ENCODE measurements around the gene MBNL2.

Gene MBNL2

DNA sequence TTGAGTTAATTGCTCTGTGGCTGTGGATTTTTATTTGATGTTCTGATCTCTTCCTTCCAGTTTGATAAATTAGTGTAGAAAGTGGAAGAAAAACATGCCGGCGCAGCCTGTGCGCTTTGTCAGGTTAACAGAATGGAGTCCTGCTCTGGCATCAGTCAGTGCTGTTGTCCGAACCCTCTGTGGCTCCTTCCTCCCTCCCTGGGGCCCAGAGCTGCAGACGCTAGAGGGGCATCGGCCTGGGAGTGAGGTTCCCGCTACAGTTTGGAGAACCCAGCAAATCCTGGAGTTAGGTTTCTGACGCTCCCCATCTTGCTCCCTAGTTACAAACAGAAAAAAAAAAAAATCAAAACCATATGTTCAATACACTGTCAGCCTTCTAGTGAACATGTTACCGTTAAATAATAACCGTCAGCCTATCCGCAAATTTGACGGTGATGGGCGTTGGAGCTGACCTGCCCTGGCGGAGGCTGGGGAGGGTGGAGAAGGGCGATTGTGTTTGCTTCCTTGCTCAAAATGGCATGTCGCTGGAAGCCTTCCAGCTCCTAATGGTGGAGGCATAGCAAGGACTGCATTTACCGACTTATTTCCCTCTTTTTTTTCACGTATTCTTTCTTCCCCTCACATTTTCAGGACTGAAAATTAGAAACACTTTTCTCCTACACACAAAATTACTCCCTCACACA lies 13.6 kb downstream of the MBNL2 start:
- no peak for DNase-seq

DNA sequence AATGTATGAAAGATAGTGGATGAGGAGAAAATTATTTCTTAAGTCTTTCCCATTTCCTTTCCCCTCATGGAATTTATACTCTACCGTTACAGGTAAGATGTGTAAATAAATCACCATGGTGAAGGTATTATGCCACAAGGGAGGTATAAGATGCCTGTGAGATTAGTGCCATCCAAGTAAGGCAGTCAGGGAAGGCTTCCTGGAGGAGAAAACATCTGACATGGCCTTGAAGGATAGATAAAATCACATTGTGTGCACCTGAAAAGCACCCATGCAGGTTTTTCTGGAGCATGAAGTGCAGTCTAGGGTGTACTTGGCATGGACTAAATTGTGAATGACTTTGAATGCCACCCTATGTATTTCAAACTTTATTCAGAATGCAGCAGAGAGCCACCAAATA lies 15.3 kb downstream of the MBNL2 start:
- no peak for DNase-seq

DNA sequence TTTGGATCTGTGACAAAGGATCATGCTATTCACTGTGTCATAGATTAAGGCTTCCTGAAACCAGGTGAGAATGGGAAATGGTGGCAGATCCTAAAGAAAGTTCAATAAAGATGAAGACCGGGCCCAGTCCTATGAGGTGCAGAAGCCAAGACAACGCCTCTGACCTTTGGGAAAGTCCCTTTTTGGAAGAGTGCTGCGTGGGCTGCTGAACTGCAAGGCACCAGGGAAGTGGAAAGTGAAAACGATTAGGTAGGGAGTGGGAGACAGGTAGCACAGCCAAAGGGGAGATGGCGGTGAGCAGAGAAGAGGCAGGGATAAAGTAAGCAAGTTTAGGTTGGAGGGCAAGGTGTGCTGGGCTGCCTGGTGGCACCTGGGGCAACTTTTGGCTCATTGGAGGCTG lies 16.3 kb downstream of the MBNL2 start:
- DNase-seq = no peak

DNA sequence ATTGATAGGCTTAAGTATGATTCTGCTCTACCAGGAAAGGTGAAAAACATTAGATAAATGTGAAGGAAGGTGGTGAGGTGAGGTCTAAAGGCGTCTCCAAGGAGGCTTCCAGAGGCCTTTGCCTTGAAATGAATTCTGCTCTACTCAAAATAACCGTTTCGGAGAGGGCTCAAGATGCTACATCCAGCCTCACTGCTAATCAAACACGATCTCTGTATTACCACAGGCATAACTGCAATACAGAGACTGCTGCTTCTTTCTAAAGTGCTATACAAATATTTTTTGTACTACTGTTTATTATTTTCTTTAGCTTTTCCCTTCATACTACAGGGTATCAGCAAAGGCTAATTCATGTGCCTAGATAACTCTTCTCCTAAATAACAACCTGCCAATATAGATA lies 16.8 kb downstream of the MBNL2 start:
- DNase-seq = no peak

DNA sequence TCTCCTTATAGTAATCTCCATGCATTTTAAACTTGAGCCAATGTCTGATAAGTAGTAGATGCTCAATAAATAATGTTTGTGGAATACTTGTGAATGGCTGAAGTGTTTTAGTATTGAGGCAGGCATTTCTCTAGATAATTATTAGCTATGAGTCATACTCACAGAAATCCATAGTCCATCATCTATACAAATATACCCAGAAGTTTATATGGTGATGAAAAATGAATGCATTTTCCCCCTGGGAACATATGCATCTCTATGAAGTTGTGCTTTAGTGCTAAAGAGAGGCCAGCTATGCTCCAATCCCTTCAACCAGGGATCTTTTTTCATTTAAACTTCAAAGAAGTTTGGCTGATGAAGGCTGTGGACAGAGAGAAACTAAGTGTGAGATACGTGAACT lies 17.2 kb downstream of the MBNL2 start:
- no peak for DNase-seq

DNA sequence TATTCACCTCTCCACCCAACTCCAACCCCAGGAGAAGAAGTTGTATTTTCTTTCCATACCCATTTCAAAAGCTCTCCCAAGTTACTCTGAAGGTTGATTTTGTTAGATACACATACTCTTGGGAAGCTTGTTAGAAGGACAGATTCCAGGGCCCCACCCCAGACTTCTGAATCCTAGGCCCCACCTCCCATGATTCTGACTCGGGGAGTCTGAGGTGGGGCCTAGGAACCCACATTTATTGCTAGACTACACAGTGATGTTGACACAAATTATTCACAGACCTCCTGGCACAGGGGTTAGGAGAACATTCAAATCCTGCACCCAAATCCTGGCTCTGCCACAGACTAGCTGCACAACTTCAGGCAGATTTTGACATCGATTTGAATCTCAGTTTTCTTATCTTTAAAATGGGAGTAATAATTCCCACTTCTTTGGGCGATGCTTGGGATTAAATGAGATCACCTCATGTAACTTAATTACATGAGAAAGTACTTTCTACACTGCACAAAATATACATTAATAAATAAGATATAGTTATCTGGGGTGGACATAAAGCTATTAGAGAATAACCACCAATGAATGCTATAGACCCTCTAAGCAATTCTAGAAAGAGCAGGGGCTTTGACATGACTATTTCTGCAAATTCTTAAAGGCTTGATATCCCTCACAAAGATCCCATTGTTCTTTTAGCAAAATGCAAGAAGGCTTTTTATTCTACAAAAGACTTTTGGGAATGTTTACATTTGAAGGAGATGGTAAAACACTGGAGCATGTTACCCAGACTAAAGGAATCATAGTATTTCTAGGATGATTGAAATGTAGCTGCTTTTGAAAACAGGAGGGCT lies 18.0 kb downstream of the MBNL2 start:
- no peak for DNase-seq

DNA sequence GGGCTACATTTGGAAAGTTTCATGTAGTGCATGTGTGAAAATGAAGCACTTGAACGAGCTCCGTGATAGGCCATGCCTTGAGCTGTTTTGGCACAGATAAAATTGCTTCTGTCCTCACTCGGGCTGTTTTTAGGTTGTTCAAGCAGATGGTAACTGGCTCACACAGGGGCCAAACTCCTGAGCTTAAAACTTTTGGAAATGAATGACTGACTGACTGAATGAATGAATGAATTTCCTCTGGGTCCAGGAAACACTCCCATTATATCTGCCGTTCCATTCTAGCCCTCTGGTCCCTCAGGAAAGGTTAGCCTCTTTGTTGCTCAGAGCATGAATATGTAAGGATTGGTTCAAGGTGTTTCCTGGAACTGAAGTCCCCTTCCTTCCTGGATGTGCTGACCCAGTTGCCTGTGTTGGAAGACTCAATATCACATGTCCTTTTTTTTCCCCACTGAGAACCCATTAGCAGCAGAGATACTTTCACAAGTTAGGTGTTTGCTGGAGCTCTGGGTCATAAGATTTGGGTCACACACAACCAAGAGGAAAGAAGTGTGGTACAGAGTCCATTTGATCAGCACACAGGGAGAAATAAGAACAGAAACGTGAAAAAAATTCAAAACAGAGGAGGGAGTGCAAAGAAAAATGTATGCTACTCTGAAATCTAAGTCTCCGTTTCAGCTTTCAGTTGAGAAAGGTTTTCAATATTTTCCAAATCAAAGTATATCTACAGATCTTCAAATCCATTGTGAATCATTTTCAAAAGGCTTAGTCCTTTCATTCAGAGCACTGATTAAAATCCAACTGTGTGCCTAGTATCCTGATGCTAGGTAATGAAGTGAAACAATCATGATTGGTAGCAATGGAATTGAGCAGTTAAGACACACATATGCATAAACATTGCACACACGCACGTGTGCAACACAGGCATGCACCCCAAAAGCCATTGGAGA lies 18.9 kb downstream of the MBNL2 start:
- no peak for DNase-seq

DNA sequence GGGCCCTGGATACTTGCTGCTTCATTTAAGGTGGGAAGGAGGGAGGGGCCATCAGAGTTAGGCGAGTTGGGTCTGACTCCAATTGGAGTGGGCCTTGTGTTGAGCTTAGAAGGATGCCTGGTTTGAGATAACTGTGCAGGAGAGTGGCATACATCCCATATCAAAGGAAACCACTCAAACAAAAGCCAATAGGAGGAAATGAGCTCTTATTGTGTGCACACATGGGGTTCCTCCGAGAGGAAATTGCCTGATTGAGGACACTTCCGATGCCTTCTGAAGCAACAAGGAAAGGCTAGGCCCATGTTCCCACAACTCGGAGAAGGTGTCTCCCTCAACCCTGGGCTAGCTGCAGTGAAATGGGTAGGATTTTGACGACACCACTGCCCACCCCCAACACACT lies 19.6 kb downstream of the MBNL2 start:
- no peak for DNase-seq

DNA sequence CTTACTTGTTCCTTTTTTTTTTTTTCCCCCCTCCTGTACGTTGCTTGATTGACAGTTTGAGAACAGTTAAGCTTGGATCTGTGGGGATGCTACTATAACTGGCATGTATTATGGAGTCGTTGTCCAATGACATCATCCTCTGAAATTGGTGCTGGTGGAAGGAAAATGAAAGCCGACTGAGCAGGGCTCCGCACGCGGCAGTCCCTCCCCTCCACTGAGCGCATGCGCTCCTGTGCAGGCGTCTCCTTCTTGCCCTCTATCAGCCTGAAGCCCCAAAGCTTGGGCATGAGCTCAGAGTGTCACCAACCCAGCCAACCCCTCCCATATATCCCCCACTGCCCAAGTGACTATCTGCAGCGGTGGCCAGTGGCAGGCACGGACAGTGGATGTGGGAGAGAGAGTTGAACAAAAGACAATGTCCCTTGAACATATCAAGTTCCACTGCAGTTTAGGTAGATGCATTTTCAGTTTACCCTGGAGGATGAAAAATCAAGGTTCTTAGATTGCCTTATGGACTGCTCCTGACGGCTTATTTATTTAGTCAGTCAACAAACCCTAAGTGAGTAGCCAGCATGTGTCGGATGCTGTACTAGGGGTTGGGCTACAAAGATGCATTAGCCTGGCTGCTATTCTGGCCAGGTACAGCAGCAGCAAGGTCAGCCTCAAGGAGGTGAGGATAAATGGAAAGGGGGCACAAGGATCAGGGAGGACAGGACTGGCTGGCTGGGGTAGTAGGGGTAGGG lies 20.8 kb downstream of the MBNL2 start:
- no peak for DNase-seq

DNA sequence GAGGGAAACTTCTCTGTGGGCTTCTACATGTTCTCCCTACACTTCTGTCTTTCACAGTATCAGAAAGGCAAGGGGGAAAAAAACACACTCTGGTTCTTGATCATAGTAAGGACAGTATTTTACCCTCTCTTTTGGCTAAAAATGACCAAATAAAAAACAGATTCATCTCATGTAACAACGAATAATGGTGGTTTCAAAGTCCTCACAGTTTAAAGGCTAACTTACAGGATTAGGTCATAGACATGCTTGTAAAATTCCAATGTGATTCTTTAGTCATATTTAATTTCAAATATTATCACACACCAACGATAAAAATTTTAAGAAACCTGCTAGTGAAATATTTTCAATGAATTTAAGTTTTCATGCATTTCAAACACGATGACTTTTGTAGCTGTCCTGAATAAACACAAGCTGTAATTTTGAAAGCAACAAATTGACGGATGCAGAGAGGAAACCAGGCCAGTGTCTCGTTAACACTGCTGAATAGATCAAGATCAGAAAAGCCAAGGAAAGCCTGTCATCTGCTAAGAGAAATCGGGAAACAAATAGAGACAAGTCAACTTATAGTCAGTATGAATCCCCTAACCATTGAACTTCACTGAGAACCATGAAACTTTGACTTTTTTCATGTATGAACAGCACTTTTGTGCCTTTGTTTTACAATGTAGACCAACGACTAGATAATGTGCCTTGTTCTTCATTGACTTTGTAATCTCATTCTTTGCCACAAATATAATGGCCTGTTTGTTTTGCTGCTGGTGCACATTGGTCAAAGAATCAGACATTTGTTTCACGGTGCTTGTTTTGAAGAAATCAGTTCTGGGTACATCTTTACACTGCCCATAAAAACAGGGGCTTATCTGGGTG lies 22.0 kb downstream of the MBNL2 start:
- no peak for DNase-seq

DNA sequence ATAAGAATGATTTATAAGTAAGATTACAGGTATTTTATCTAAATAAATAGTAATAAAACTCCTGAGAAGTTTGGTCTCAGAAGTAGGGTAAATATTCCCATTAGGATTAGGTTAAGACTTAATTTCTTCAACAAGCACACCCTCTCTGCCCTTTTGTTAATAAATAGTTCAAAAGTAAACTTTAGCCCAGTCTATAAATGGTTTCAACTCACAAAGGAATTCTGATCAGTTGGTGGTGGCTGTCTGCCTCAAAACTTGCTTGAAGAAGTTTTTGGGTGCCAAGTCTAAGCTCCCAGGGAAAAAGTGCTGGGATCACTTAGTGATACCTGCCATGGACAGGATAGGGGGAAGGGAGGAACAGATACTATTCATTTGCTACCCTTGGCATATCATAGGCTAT lies 22.9 kb downstream of the MBNL2 start:
- no peak for DNase-seq

DNA sequence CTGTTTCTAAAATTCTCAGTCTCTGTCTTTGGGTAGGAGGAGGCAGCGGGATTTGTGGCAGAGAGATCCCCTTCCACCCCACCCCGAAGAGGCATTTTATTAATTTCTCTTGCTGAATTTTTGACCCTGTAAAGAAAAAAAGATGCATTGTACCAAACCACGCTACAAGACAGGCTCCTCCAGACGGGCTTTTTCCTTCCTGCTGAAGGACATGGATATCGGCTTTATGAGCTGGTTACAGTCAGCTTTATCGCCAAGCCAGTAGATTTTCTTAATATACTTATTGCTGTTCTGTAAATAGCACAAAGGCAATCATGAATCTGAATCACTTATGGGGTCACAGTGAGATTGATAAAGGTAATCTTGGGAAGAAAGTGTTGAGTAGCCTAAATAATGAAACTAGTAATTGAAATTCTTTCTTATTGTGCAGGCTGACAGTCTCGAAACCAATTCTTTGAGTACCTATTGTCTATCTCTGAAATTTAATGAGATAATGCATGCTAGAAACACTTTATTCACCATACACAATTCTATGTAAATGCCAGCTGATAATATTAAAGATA lies 24.5 kb downstream of the MBNL2 start:
- DNase-seq = no peak

DNA sequence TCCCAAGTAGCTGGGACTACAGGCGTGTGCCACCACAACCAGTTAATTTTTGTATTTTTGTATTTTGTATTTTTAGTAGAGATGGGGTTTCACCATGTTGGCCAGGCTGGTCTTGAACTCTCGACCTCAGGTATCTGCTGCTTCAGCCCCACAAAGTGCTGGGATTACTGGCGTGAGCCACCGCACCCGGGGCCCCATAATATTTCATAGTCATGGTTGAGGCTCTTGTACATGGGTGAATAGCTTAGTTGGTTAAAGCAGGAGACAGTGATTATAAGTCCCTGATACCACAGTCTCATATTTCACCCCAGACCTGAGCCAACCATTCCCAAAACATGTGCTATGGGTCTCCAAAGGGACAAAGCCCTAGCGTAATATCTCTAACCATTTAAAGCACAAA lies 26.1 kb downstream of the MBNL2 start:
- no peak for DNase-seq

DNA sequence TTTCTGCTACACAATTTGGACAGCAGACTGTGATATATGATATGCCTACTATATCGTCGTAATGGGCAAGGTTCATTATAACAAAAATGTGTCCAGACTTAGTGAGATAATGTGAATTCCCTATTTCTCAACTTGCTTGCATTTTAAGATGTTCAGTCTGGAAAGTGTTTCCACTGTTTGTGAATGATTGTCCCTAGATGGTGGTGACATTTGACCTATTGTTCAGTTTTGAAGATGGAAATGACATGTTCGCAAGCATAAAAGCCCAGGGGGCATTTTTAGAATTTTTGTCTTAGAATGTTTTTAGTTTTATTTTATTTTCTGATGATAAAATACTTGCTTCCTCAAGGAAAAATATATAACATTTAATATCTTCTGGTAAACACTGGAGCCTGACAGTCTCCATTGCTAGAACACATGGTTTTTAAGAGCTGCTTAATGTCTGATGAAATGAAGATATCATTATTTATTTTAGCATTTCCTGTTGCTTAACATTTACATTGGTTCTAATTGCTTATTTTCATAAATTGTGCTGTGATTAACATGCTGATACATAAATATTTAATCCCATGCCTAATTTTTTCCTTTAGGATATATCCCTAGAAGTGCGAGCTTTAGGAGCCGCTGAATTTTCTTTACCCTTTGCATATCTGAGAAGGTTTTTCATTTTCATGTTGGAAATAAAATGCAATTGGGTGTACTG lies 27.1 kb downstream of the MBNL2 start:
- DNase-seq = no peak

DNA sequence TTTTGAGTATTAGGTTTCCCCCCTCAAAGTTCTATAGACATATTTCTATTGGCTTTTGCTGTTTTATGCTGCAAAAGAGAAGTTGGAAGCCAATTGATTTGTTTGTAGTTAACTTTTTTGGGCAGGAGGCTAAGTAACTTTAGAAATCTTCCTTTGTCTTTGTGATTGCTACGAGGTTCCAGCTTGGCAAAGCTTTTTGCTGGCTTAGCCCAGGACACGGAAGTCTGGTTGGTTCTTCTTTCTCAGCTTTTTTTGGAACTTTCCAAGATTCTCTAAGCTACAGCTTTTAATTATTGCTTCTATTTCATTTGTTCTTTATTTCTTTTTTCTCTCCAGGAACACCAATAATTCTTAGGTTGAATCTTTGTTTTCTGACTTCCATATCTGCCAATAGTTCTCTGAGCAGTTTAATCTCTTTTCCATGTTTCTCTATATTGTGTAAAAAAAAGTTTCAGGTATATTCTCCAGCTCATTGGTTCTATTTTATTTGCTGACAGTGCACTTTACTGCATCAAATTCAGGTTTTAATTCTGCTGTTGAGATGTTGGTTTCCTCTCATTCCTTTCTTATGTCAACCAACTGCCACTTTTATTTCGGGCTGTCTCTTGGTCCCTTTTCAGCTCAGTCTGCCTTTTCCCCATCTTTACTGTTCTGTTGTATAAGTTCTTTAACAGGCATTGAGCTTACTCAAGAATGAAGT lies 27.8 kb downstream of the MBNL2 start:
- no peak for DNase-seq

DNA sequence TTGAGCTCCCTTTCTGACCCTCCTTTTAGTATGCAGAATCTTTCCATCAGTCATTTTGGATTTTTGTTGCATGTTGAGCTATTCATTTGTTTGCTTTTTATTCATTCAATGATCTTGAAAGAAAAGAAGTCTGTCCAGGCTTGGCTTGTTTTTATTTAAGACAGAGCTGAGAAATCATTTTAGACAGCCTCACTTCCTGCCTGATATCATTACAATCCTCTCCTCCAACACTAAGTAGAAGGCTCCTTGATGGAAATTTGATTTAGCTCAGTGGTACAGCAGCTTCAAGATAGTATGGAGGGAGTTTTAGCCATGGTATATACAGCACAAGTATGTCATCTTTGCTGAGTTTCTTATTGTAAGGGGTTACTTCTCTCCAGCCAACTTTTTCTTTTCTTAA lies 28.4 kb downstream of the MBNL2 start:
- DNase-seq = no peak

DNA sequence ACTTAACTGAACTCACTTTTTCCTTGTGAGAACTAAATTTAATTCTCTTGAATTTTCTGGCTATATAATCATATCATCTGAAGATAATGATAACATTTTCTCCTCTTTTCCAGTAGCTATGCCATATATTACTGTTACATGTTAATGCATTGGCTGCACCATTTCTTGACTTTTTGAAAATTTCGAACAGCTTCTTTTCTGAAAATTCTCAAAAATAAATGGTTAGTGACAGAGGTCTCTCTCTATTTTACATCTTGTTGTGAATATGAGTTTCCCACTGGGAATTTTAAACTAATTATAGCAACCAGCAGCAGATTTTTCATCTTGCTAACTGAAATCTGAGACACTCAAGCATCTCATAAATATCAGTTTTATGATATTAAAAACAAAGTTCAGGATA lies 30.6 kb downstream of the MBNL2 start:
- no peak for DNase-seq

DNA sequence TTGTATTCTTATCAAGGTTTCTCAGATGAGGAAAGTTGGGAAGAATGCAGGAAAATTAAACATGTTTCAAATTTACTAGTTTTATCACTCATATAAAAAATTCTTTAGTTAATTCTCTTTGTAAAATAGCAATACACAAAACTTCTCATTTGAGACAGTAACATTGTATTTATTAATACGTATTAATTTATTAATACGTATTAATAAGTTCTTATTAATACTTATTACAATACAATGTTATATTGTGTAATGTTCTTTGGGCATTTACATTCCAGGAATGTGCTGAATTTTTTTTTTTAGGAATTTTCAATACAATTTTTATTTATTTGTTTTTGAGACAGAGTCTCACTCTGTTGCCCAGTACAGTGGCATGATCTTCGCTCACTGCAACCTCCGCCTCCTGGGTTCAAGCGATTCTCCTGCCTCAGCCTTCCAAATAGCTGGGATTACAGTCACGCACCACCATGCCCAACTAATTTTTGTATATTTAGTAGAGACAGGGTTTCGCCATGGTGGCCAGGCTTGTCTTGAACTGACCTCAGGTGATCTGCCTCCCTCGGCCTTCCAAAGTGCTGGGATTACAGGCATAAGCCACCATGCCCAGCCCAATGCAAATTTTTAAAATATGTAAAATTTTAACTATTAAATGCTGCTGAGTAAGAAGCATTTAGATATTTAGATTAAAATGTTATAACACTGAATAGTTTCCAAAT lies 31.6 kb downstream of the MBNL2 start:
- DNase-seq = no peak

DNA sequence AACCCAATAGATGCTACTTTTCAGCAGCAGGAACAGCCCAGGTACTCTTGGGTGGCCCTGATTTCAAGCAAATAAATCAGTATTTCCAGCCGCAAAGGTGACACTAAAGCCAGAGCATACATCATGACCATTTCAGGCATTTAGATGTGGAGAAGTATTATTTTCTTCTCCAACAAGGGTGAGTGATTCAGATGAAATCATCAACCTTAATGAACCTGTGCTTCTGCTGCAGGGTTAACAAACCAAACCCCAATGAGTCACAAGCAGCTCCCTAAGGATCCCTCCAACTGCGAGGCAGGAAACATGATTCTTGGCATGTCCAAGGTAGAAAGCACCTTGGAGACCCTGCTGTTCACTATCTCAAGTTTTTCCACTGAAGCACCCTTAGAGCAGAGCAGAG lies 32.7 kb downstream of the MBNL2 start:
- DNase-seq = no peak

Data from NCI-H82 (cell line).